NCI-H1694 treated with DMSO at 0.1 percent for 48 hours (cell line): Measurements from ENCODE around the gene OR51I2.
A peak's percentile ranks its signal among the peaks of the same experiment; 100 is the strongest.

Source experiments
- DNase-seq: peaks from one replicate; lab custom pipeline; 2025; lab: John Stamatoyannopoulos, UW

The OR51I2 gene, protein sequence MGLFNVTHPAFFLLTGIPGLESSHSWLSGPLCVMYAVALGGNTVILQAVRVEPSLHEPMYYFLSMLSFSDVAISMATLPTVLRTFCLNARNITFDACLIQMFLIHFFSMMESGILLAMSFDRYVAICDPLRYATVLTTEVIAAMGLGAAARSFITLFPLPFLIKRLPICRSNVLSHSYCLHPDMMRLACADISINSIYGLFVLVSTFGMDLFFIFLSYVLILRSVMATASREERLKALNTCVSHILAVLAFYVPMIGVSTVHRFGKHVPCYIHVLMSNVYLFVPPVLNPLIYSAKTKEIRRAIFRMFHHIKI

DNA sequence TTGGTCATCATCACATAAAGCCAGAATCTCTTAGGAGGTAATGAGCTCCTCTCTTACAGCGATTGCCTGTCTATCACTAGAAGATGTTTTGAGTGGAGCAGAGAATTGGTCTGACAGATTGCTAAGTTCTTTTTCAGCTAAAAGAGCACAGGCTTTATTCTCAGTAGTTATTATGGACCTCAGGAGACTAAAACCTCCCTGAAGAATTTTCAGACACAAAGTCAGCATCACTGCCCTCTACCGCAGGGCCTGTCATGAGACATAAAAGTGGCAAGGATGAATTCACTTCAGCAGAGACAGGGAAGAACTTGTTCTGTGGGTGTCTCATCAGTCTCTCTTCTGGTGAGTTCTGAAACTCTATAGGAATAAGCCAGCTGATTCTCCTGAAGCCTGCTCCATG, at the start of gene OR51I2:
Gene OR51I2, plus strand, starts transcription at position 301 of the 400 bp plus-strand sequence. CDS start 4,166 bp downstream, outside the sequence.
- no peak for DNase-seq

- DNase-seq = no peak
These were observed 44.0 kb upstream of the OR51I2 start for GRCh38 chr11:5405173-5405572.

GRCh38 chr11:5420993-5421392, 28.1 kb upstream of the OR51I2 start:
- no peak for DNase-seq

DNA sequence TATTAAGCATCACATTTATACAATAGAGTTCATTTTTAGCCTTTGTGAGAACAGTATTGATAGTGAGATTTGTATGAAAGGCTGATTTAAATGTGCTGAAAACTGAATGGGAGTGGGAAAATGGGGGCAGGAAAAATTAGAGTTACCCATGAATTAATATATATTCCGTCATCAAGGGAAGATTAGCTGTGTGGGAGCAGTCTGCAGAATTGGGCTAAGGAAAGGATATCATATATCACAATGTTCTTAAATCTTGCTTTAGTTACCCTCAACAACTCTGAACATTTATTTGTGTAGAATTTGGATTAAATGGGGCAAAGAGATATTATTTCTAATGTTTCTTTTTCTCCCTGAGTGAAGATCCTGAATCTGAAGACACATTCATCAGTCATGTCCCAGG, 27.3 kb upstream of the OR51I2 start, which contains the start of gene OR51Q1:
Gene OR51Q1, plus strand, starts transcription at position 301 of the 400 bp plus-strand sequence. Its CDS starts 90 bp downstream, at position 391.
- DNase-seq = no peak

- no peak for DNase-seq
These were observed 26.0 kb upstream of the OR51I2 start for GRCh38 chr11:5423131-5423530.

GRCh38 chr11:5441414-5441813, 7.7 kb upstream of the OR51I2 start, which contains the start of gene OR51I1:
OR51I1 (minus strand) TSS chr11:5441514; CDS start chr11:5441514, 0 bp downstream.
- no peak for DNase-seq

DNA sequence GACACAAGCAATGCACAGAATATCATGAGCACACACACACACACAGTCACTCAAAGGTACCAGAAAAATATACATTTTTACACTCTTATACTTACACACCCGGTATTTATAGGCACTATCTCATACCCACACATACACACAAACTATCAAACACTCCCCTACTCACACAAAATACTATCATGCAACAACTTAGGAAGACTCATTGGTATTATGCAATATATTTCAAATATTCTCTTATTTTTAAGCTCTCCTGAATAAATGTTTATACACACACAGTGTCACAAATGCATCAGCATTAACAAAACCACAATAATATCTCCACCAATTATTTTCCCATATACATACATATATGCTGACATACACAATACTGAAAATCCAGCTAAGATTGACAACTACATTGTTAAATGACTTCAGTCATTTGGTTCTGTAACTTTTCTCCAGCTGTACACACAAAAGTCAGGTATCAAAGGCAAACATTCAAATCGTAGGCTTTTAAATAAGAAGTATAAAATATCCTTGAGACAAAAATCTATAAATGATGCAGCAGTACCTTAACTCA, 5.2 kb upstream of the OR51I2 start:
- no peak for DNase-seq

- no peak for DNase-seq
These were observed 309 bp downstream of the OR51I2 start for GRCh38 chr11:5449432-5449831.

GRCh38 chr11:5460983-5461621, 12.0 kb downstream of the OR51I2 start:
- no peak for DNase-seq

DNA sequence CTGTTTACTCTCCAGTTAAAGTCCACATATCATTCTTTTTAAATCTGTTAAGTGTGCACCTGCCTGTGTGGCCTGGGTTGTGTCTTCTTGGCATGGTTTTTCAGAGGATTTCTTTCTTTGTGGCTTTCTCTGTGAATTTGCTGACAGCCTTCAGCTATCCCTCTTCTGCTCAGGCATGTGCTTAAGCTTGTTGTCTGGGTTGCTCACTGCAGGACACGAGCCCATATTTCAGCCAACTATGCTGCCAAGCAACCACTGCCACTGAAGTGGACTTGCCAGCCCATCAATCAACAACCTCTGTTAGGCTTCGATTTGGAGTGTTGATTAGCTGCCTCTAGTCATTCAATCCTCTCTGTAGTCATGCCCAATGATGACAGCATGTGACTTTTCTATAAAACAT, 18.4 kb downstream of the OR51I2 start:
- DNase-seq = no peak

- no peak for DNase-seq
These were observed 24.8 kb downstream of the OR51I2 start for GRCh38 chr11:5473921-5474320.

DNA sequence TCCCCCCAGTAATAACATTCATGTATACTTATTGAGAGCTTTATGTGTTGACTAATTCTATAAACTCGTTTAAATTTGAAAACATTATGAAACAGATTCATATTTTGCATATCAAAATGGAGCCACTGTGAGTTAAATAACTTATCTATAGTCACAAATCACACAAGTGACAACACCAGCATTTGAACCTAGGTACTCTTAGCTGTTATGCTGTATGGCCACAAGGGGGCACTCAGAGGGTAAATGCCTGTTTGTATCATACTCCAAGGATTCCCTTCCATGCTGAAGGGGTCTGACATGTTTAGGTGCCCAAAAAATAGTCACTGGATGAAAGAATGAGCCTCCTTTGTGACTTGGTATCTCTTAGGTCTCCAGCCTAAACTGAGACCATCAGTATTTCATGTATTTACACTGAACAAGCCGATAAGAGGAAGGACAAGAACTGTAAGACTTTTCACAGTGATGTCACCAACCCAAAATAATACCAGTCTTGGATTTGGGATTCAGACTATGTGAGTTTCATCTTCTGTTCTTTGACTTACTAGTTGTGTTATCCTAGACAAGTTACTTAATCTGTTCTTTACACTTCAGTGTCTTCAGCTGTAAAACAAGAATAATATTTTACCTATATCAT, 27.2 kb downstream of the OR51I2 start:
- peak; percentile 4 for DNase-seq

GRCh38 chr11:5486003-5486402, 36.9 kb downstream of the OR51I2 start:
- no peak for DNase-seq

- no peak for DNase-seq
These were observed 37.3 kb downstream of the OR51I2 start for GRCh38 chr11:5486421-5486820.

GRCh38 chr11:5488385-5488784, 39.3 kb downstream of the OR51I2 start, which contains the start of gene OR52D1:
OR52D1 (plus strand) TSS chr11:5488685; CDS start chr11:5488707, 22 bp downstream.
- DNase-seq = no peak

DNA sequence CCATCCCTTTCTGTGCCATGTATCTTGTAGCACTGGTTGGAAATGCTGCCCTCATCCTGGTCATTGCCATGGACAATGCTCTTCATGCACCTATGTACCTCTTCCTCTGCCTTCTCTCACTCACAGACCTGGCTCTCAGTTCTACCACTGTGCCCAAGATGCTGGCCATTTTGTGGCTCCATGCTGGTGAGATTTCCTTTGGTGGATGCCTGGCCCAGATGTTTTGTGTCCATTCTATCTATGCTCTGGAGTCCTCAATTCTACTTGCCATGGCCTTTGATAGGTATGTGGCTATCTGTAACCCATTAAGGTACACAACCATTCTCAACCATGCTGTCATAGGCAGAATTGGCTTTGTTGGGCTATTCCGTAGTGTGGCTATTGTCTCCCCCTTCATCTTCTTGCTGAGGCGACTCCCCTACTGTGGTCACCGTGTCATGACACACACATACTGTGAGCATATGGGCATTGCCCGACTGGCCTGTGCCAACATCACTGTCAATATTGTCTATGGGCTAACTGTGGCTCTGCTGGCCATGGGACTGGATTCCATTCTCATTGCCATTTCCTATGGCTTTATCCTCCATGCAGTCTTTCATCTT, 39.8 kb downstream of the OR51I2 start:
- no peak for DNase-seq

DNA sequence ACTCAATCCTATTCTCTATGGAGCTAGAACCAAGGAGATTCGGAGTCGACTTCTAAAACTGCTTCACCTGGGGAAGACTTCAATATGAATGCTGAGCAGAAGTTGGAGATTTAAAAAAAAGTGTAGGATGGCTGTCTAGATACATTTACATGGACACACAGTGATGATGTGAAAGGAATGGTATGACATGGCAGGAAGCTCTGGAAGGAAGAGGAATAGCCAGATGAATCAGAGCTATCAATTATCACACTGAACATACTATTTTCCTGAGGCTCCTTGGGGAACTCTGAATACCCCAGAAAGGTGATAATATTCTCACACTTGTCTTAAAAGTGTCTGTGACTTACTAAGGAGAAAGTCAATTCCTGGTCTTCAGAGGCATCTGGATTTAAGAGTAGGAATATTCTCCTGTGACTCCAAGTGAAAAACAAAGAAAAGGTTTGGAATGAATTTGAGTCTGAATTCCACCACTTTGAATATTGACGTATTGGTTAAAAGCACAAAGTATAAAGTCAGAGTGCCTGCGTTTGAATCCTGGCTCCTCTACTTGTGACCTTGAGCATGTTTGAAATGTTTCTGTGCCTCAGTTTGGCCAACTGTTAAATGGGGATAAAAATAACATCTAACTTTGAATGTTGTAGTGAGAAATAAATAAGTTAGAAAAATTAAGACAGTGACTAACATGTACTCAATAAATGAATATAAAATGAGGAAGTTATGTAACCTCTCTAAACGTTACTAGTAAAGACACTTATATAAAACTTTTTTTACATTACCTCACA, 40.6 kb downstream of the OR51I2 start:
- DNase-seq = no peak

DNA sequence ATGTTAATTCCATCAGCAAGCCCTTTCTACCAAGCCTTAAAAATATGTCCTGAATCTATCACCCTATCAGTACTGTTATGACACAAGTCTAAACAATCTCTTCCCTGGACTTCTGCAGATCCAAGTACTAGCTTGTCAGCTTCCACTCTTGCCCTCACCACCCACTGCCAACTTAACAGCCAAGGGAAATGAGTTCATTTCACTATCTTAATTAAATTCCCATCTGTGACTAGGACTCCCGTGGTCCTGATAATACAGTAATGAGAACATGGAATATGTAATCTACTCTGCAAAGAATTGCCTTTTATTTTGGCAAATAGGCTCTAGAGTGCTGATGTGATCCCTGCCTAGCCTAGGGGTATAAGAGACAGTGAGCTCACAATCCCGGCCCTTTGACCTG, 50.5 kb downstream of the OR51I2 start:
- no peak for DNase-seq

DNA sequence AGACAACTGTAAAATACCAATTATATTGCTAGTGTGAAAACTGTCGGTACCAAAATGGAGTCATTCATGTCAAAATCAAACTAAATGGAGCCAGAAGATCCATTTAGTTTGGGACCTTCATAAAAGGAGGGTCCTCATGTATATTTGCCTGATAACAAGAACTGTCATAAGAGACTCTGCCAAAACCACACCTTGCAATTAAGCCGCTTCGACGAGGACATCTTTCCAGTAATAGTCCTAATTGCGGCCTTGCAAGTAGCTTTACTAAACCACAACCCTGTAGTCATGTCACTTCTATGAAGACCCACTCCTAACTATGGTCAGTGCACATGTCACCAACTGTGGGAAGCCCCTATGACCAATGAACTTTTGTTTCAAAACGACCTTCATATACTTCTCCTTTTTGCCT, 51.3 kb downstream of the OR51I2 start:
- no peak for DNase-seq

GRCh38 chr11:5504403-5504921, 55.3 kb downstream of the OR51I2 start:
- no peak for DNase-seq
